GM18526 (cell line): Measurements from ENCODE around the gene DFFB.

Experiments used
- POLR2A ChIP-seq: IDR thresholded peaks from 3 replicates; pipeline ENCODE4 v1.6.1; 2011; ENCODE audit not compliant: insufficient read length; ENCODE audit errors: extremely low read depth

Gene DFFB

DNA sequence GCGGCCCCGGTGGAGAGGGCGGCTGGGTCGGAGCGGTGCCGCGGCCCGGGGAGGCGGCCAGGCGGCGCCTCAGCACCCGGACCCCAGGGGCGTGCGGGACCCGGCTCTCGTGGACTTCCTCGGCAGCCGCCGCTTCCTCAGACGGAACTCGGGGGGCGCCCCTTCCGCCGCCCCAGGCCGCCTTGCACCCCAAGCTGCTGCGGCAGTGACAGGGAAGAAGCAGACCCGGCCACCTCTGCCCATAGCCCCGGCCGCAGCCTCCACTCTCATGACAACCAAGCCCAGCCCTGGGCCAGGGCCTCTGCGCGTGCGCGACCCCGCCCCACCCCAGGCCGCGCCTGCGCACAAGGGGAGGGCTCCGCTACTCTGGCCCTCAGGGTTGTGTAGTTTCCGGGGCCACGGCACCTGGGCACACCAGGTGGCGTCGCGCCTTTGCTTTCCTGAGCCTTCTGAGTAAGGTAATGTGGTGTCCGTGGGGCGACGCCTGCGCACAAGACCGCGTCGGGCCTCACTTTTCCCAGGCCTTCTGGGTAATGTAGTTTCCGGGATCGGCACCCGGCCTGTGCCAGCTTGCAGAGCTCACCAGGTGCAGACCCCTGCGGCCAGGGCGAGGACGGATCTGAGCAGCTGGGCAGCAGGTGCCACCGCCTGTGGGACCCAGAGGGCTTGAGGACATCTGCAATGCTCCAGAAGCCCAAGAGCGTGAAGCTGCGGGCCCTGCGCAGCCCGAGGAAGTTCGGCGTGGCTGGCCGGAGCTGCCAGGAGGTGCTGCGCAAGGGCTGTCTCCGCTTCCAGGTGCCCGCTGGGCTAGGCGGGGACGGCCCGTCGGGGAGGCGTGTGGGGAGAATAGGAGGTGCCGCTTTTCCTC is at the start of gene DFFB, which contains the start of gene CEP104:
DFFB (plus strand) TSS at position 554 of the 868 bp plus-strand sequence; CDS start at position 682, 128 bp downstream.
CEP104 (minus strand) TSS at position 289 of the 868 bp plus-strand sequence. CDS start 4,804 bp downstream, outside the sequence.
- TF ChIP-seq POLR2A: peak; percentile 84

DNA sequence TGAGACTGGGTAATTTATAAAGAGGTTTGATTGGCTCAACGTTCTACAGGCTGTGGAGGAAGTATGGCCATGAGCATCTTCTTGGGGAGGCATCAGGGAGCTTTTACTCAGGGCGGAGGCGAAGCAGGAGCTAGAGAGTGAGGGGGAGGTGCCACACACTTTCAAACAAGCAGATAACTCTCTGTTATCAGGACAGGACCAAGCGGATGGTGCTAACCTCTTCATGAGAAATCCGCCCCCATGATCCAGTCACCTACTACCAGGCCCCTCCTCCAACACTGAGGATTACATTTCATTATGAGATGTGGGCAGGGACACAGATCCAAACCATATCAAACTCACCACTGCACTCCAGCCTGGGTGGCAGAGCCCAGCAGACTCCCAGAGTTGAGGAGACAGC is 49.5 kb upstream of the DFFB start:
- no peak for TF ChIP-seq POLR2A

- no peak for TF ChIP-seq POLR2A
These were observed 47.6 kb upstream of the DFFB start for GRCh38 chr1:3809680-3810079.

GRCh38 chr1:3811595-3811911 is 45.7 kb upstream of the DFFB start:
- no peak for TF ChIP-seq POLR2A

DNA sequence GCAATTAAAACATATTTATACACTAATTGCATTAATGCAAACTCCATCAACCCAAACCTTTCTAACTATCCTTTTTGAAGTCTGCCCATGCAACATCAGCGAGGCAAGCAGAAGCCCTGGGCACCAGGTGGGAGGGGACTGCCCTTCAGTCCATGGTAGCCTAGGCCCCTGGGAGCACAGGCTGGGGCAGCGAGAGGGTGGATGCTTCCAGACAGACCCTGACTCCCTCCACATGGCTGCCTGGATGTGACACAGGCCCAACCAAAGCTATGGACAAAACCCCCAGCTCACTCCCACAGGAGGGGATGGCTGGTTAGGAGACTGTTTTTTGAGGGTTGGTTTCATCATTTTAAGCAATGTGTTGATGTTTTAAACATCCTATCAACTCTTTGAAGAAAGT is 43.2 kb upstream of the DFFB start:
- TF ChIP-seq POLR2A: no peak

DNA sequence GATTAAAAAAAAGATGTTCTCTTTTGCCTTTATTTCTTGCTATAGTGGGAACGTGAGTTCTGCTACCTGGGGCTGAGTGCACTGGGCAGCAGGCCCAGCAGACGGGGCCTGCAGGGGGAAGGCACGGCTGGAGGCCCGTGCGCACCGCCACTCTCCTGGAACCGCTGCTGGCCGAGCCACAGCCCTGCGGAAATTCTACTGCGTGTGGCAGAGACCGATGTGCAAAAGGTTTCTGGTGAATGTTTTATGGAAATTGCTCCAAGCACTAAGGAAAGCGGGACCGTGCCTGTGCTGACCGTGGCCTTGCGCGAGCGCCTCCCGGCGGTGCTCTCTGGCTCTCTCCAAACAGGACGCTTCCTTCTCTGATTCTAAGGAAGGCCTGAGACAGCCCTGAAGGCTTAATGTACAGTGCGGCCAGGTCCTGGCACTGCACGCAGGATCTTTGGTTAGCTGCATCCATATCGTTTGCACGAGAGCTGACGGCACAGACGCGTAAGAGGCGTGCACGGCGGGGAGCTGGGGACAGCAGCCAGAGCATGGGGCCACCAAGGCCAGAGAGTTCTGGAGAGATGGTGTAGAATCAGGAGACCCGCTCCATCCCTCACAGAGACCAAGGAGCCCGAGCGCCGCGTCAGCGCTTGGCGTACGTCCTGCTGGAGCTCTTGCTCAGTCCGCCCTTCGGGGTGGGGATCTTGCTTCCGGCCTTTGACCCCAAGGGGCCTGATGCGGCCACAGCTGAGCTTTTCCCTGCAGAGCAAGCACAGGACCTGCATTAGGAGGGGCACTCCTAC is 42.3 kb upstream of the DFFB start:
- no peak for TF ChIP-seq POLR2A

DNA sequence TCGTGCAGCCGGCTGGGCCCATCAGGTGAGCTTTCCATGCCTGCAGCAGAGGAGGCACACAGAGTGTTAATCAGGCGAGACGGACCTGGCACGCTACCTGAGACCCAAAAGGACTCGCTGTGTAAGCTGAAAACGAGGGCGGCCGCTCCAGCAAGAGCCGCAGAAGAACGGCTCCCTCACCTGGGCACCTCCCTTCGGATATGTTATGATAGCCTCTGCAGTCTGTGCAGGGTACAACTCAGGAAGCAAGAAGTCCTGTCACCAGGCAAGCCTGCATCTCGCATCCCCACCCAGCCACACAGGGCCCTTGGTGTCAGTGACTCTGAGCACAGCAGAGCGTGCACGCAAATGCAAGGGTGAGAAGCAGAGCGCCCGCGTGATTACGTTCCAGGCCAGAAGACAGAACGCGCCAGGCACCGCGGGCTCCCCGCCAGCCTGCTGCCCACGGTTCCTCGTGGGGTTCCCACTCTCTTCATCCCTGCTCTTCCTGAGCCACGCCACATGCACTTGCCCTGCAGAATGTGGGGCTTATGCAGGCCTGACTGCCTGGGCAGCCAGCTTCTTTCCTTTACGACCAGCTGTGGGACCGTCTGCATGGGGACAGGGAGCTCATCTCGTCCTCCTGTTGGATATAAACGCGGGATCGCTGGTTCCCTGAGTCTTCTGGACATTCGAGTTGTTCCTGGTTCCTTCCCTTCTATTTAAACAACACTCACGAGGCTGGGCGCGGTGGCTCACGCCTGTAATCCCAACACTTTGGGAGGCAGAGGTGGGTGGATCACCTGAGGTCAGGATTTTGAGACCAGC is 40.7 kb upstream of the DFFB start:
- TF ChIP-seq POLR2A: no peak

GRCh38 chr1:3817138-3817740 is 40.0 kb upstream of the DFFB start:
- TF ChIP-seq POLR2A: no peak

DNA sequence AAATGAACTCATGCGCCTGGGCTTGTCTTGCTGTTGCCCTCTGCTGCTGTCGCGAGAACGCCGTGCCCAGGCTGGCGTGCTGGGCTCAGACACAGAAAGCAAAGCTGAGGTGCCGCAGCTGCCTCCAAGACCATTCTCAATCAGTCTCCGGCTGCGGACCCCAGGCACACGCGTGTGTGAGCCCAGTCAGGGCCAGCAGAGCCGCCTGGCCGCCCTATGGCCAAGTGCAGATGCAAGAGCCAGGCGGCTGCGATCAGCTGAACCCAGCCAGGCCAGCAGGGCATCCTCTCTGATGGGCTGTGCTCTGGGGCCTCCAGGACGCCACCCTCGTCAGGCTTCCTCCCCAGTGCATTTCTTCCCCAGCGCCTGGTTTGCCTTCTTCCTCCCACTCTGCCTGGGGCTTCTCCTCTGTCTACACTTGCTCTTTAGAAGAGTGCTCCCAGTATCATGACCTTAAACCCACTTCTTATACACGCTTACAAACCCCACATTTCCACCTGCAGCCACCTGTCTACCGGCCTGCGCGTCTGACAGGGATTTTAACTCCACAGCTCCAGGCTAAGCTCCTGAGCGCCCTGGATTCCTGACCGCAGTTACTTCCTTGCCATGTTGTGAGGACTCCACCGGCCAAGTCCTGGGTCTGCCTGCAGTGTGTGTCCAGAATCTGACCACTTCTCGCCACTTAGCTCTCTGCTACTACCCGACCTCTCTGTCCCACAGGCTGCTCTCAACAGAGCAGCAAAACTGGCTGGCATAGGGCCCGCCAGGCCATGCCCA is 39.3 kb upstream of the DFFB start:
- no peak for TF ChIP-seq POLR2A

DNA sequence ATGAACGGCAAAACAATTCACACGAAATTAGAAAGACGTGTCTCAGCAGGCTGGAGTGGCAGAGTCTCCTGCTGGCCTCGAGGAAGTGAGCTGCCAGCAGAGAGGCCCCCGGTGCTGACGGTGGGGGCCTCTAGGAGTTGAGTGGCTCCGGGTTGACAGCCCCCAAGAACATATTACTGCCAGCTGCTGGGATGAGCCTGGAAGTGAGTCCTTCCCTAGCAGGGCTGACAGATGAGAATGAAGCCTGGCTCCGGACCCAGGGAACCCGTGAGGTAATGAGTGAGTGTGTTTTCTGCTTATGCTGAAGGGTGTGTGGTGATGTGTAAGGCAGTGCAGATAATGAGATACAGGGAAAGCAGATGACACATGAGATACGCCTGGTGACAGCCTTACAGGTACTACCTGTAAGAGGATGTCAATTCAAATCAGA is 37.5 kb upstream of the DFFB start:
- TF ChIP-seq POLR2A: no peak

GRCh38 chr1:3820316-3820715 is 37.0 kb upstream of the DFFB start:
- no peak for TF ChIP-seq POLR2A

GRCh38 chr1:3821004-3821403 is 36.3 kb upstream of the DFFB start:
- TF ChIP-seq POLR2A: no peak

DNA sequence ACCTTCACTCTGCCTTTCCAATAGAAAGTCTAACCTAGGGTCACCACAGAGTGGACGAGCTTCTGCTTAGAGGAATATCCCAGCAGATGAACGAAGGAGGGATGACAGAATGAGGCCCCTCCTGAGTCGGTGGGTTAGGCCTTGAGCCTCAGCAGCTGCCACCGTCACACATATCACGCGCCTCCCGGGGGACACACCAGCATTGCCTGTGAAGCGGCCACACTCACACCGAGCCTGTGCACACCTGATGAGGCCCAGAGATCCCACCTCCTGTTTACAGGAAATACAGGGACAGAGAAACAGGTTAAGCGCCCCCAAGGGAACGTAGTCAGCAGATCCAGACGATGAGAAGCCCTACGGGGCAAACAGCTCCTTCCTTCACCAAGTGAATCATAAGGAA is 35.8 kb upstream of the DFFB start:
- TF ChIP-seq POLR2A: no peak

DNA sequence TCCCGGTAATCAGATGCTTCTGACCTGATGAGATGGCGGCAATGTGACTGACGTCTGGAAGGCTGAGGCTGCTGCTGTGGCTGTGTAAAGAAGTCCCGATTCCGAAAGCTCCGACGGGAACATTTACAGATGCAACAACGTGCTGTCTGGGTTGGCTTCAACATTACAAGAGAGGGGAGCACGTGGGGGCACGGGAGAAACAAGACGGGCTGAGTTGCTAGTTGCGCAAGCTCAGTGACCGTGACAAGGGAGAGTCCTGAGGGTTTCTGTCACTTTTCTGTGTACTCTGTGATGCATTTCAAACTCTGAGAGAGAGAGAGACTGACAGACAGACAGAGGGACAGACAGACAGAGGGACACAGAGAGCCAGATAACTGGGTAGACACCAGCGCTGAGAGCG is 35.4 kb upstream of the DFFB start:
- TF ChIP-seq POLR2A: no peak
